Activated CD8-positive, alpha-beta T cell treated with anti-CD3 and anti-CD28 coated beads, Interleukin-2, amount 10 ng/mL, durations not matched to agents 7 days and 5 days (primary cell): ENCODE measurements around the gene MCCC2. TPM values are rescaled to one million over a fixed set of nuclear protein-coding genes. Genes with fewer than 3 reads are reported as not detected.
A peak's percentile ranks its signal among the peaks of the same experiment; 100 is the strongest.
"Not testable (repeated sequence)": the region's sequence is repeated elsewhere in the genome, so short reads cannot be mapped to it uniquely, and the experiment has no call there.

Experiments
- ATAC-seq: fragments of 150-1000 bp; cut with Tn5 transposase; one replicate; pipeline ENCODE4 v1.10.0; 2021; ENCODE audit warnings: moderate library complexity
- CTCF ChIA-PET: fragments of 350-600 bp; sonication (Branson Sonifier 250); formaldehyde crosslinking; loops from one replicate; lab custom pipeline; 2021; ENCODE audit warnings: antibody characterized with exemption; lab: Charles Lee
- POLR2A ChIA-PET: fragments of 350-600 bp; sonication (Branson Sonifier 250); formaldehyde crosslinking; loops from one replicate; lab custom pipeline; 2021; ENCODE audit warnings: antibody characterized with exemption; lab: Charles Lee
- DNase-seq: peaks from one replicate; pipeline ENCODE4 v3.0.0-alpha.2; 2020
- H3K27ac Mint-ChIP-seq: one replicate; pipeline ENCODE4 v1.8.0; 2021; ENCODE audit warnings: mild to moderate bottlenecking, mixed read lengths
- H3K27me3 Mint-ChIP-seq: one replicate; pipeline ENCODE4 v1.8.0; 2021; ENCODE audit warnings: low read depth, mixed read lengths
- H3K36me3 Mint-ChIP-seq: one replicate; pipeline ENCODE4 v1.8.0; 2021; ENCODE audit warnings: low read depth, mixed read lengths
- H3K4me1 Mint-ChIP-seq: one replicate; pipeline ENCODE4 v1.8.0; 2021; ENCODE audit warnings: low read depth, mixed read lengths
- H3K4me3 Mint-ChIP-seq: one replicate; pipeline ENCODE4 v1.8.0; 2021; ENCODE audit warnings: mild to moderate bottlenecking, mixed read lengths
- H3K9me3 Mint-ChIP-seq: one replicate; pipeline ENCODE4 v1.8.0; 2022; ENCODE audit warnings: mixed read lengths; ENCODE audit not compliant: insufficient read depth
- total RNA-seq, 2 experiments: library from RNA; stranded (reverse); gene quantifications; one replicate each; pipeline ENCODE4 v1.2.3, GENCODE V29; 2021

MCCC2 gene
- total RNA-seq, 2 experiments from 2014 or later = 41.2 to 41.9 TPM

DNA sequence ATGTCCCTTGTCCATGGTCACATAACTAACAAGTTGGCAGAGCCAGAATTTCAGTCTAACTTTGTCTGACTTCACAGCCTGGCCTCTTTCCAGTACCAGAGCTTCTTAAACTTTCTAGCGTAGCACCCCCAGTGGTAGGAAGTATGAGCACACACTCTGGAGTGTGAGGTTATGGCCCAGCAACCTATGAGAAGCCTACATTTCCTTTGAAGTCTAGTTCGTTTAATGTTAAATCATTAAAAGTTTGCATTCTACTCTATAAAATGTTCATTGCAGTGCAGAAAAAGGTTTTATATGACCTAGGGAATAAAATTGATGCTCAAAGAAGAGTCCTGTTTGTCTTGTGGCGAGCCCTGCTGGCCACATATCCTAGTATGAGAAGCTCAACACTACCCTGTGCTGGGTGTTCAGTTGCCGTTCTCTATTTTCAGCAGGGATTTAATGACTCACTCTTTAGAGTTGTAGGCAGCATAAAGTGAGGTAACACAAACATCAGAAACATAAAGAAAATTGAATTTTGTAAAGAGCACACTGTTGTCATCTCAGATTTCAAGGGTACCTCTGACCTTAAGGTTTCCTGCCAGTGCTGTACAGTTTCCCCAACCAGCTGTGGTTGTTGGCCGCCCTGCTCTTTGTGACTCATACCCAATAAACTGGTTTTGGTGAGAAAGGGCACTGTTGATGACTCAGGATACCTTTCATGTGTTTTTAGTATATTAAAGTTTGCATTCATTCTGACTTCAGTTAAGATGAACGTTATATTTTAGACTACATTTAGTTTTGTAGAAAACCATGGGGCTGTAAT, 14.3 kb downstream of the MCCC2 start:
- ATAC-seq (peak; percentile 94), DNase-seq (peak; percentile 87)
- H3K36me3 Mint-ChIP-seq = peaks cover 55% of the 10 kb centered on the region
- peaks cover 41% of the 10 kb centered on the region for H3K4me1 Mint-ChIP-seq
- no peaks in the 10 kb centered on the region for H3K27me3 Mint-ChIP-seq
- H3K9me3 Mint-ChIP-seq = no peaks in the 10 kb centered on the region
- H3K27ac Mint-ChIP-seq = peak overlapping the region; percentile 93
- CTCF ChIA-PET = interaction anchor here (0.6 to 2.4 kb wide), 25 partner anchors 12 to 755 kb away, joined by 3 to 100 read pairs (median 4); partner anchors contain the start of genes BDP1 and MCCC2
- POLR2A ChIA-PET = interaction anchor here (0.5 to 3.8 kb wide), 5 partner anchors 9 to 34 kb away, joined by 3 to 47 read pairs (median 5); partner anchors contain the start of gene MCCC2
- peak overlapping the region; percentile 16 for H3K4me3 Mint-ChIP-seq

DNA sequence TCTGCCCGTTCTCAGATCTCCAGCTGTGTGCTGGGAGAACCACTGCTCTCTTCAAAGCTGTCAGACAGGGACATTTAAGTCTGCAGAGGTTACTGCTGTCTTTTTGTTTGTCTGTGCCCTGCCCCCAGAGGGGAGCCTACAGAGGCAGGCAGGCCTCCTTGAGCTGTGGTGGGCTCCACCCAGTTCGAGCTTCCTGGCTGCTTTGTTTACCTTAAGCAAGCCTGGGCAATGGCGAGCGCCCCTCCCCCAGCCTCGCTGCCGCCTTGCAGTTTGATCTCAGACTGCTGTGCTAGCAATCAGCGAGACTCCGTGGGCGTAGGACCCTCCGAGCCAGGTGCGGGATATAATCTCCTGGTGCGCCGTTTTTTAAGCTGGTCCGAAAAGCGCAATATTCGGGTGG, 22.8 kb downstream of the MCCC2 start:
- CTCF ChIA-PET, ATAC-seq, POLR2A ChIA-PET, H3K9me3 Mint-ChIP-seq, H3K4me3 Mint-ChIP-seq, H3K27ac Mint-ChIP-seq, H3K27me3 Mint-ChIP-seq, H3K4me1 Mint-ChIP-seq, DNase-seq: not testable (repeated sequence)
- peaks cover 23% of the 10 kb centered on the region for H3K36me3 Mint-ChIP-seq

- ChIA-PET POLR2A (interaction anchor here (0.7 kb wide), 1 partner anchor 100 kb away, joined by 3 read pairs; no protein-coding TSS in a partner anchor), CTCF (no interaction called here)
- Mint-ChIP-seq H3K27ac (no peak overlapping the region), H3K4me1 (no peaks in the 10 kb centered on the region), H3K9me3 (no peaks in the 10 kb centered on the region), H3K4me3 (no peak overlapping the region), H3K36me3 (peaks cover 21% of the 10 kb centered on the region), H3K27me3 (no peaks in the 10 kb centered on the region)
- ATAC-seq = no peak
- DNase-seq = no peak
These were observed 28.7 kb downstream of the MCCC2 start for GRCh38 chr5:71615809-71616208.

- Mint-ChIP-seq H3K27ac (no peak overlapping the region), H3K27me3 (no peaks in the 10 kb centered on the region), H3K4me3 (no peak overlapping the region), H3K9me3 (no peaks in the 10 kb centered on the region), H3K36me3 (peaks cover 46% of the 10 kb centered on the region), H3K4me1 (peaks cover 8% of the 10 kb centered on the region)
- DNase-seq (no peak), ATAC-seq (no peak)
- ChIA-PET CTCF (no interaction called here), POLR2A (interaction anchor here (0.6 kb wide), 1 partner anchor 33 kb away, joined by 4 read pairs; the partner anchor contains the start of gene MCCC2)
These were observed 33.5 kb downstream of the MCCC2 start for GRCh38 chr5:71620630-71621029.

DNA sequence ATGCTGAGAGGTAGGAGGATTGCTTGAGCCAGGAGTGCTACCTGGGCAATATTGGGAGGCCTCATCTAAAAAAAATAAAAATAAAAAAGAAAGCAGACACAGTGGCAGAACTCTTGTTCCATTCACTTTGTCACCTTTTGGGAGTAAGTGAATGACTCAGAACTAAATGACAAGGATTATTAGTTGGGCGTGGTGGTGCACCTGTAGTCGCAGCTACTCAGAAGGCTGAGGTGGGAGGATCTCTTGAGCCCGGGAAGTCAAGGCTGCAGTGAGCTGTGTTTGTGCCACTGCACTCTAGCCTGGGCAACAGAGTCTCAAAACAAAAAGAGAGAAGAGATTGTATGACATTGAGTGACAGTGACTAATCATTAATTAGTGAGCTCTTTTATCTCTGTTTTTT, 34.1 kb downstream of the MCCC2 start:
- Mint-ChIP-seq H3K36me3 (peaks cover 46% of the 10 kb centered on the region), H3K4me1 (peaks cover 8% of the 10 kb centered on the region), H3K27ac (no peak overlapping the region), H3K9me3 (no peaks in the 10 kb centered on the region), H3K27me3 (no peaks in the 10 kb centered on the region), H3K4me3 (no peak overlapping the region)
- DNase-seq (no peak), ATAC-seq (no peak)
- ChIA-PET CTCF (interaction anchor here (1.1 kb wide), 1 partner anchor 20 kb away, joined by 4 read pairs; no protein-coding TSS in a partner anchor), POLR2A (interaction anchor here (0.6 kb wide), 1 partner anchor 34 kb away, joined by 4 read pairs; the partner anchor contains the start of gene MCCC2)

DNA sequence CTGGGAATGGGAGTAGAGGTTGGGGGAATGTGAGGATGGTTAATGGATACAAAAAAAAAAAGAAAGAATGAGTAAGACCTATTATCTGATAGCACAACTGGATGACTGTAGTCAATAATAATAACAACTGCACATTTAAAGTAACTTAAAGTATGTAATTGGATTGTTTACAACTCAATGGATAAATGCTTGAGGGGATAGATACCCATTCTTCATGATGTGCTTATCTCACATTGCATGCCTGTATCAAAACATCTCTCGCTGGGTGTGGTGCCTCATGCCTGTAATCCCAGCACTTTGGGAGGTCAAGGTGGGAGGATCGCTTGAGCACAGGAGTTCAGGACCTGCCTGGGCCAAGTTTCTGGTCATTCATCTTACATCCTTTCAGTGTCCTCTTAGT, 34.6 kb downstream of the MCCC2 start:
- CTCF ChIA-PET = interaction anchor here (1.1 kb wide), 1 partner anchor 21 kb away, joined by 4 read pairs; no protein-coding TSS in a partner anchor
- H3K27me3 Mint-ChIP-seq = no peaks in the 10 kb centered on the region
- no peak overlapping the region for H3K4me3 Mint-ChIP-seq
- H3K36me3 Mint-ChIP-seq = peaks cover 46% of the 10 kb centered on the region
- POLR2A ChIA-PET = no interaction called here
- DNase-seq (no peak), ATAC-seq (no peak)
- H3K4me1 Mint-ChIP-seq = peaks cover 8% of the 10 kb centered on the region
- no peak overlapping the region for H3K27ac Mint-ChIP-seq
- no peaks in the 10 kb centered on the region for H3K9me3 Mint-ChIP-seq

DNA sequence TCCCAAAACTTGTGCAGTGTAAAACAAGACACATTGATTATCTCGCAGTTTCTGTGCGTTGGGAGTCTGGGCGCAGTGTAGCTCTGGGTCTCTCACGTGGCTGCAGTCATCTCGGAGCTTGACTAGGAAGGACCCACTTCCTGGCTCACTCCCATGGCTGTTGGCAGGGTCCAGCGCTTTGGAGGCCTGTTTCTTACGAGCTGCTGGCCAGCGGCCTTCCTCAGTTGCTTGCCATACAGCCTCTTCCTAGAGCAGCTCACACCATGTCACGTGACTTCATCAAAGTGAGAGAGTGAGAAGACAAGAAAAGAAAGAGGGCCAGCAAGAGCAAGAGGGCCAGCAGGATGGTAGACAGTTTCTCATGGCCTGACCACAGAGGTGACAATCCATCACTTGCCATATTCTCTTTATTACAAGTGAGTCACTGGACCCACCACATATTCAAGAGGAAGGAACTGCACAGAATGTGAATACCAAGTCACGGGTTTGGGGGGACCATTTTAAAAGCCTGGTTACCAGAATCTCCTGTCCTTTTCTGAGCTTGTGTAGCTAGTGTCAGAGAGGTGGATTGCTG, 36.2 kb downstream of the MCCC2 start:
- Mint-ChIP-seq H3K9me3 (no peaks in the 10 kb centered on the region), H3K27ac (no peak overlapping the region), H3K27me3 (no peaks in the 10 kb centered on the region), H3K4me1 (peaks cover 8% of the 10 kb centered on the region), H3K36me3 (peaks cover 52% of the 10 kb centered on the region), H3K4me3 (no peak overlapping the region)
- DNase-seq = no peak
- ChIA-PET CTCF (interaction anchor here (0.8 kb wide), 1 partner anchor 23 kb away, joined by 4 read pairs; no protein-coding TSS in a partner anchor), POLR2A (no interaction called here)
- ATAC-seq = no peak

- Mint-ChIP-seq H3K4me1 (no peaks in the 10 kb centered on the region), H3K27me3 (no peaks in the 10 kb centered on the region), H3K9me3 (no peaks in the 10 kb centered on the region), H3K27ac (no peak overlapping the region), H3K4me3 (no peak overlapping the region), H3K36me3 (peaks cover 36% of the 10 kb centered on the region)
- no peak for ATAC-seq
- ChIA-PET POLR2A (no interaction called here), CTCF (no interaction called here)
- no peak for DNase-seq
These were observed 42.8 kb downstream of the MCCC2 start for GRCh38 chr5:71629950-71630349.

DNA sequence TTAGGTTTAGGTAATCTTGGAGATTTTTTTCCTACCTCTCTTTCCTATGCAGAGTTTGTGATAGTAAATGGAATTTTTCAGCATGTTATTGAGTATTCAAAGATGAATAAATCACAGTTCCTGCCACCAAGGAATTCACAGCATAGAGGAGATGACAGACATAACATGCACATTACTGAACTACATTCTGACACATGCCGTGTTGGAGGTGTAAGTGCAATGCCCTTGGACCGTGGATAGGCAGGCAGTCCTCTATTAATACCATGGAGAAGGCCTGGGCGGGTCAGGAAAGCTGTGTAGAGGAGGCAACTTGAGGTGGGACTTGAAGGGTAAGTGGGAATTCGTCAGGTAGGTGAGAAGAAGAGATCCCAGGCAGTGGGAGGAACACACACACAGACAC, 43.9 kb downstream of the MCCC2 start:
- Mint-ChIP-seq H3K36me3 (peaks cover 36% of the 10 kb centered on the region), H3K27me3 (no peaks in the 10 kb centered on the region), H3K4me1 (no peaks in the 10 kb centered on the region), H3K4me3 (no peak overlapping the region), H3K27ac (no peak overlapping the region), H3K9me3 (no peaks in the 10 kb centered on the region)
- POLR2A ChIA-PET = no interaction called here
- ATAC-seq = no peak
- CTCF ChIA-PET = no interaction called here
- DNase-seq = no peak

GRCh38 chr5:71632168-71632567, 45.0 kb downstream of the MCCC2 start:
- POLR2A ChIA-PET = no interaction called here
- H3K4me3 Mint-ChIP-seq = no peak overlapping the region

GRCh38 chr5:71633255-71634155, 46.4 kb downstream of the MCCC2 start:
- CTCF ChIA-PET = interaction anchor here (1.0 kb wide), 1 partner anchor 32 kb away, joined by 3 read pairs; no protein-coding TSS in a partner anchor
- POLR2A ChIA-PET = no interaction called here
- ATAC-seq (no peak), DNase-seq (no peak)
- Mint-ChIP-seq H3K27me3 (no peaks in the 10 kb centered on the region), H3K4me1 (no peaks in the 10 kb centered on the region), H3K4me3 (no peak overlapping the region), H3K9me3 (no peaks in the 10 kb centered on the region), H3K36me3 (peaks cover 31% of the 10 kb centered on the region), H3K27ac (no peak overlapping the region)

More at GRCh38 chr5:71632168-71632567, 45.0 kb downstream of the MCCC2 start:
- DNase-seq = no peak
- Mint-ChIP-seq H3K9me3 (no peaks in the 10 kb centered on the region), H3K27me3 (no peaks in the 10 kb centered on the region), H3K4me1 (no peaks in the 10 kb centered on the region), H3K27ac (no peak overlapping the region), H3K36me3 (peaks cover 31% of the 10 kb centered on the region)
- no peak for ATAC-seq
- CTCF ChIA-PET = no interaction called here
